AG04450 (cell line): ENCODE results near the gene IL17REL. TPM values are rescaled to one million over a fixed set of nuclear protein-coding genes. Genes with fewer than 3 reads are reported as not detected.

ENCODE experiments used
- CTCF ChIA-PET: fragments of 300-600, 350-600 bp; formaldehyde crosslinking; extraction: SDS; loops from one replicate; lab custom pipeline; 2022; ENCODE audit warnings: antibody characterized with exemption, inconsistent platforms; lab: Charles Lee
- POLR2A ChIA-PET: fragments of 350-600 bp; formaldehyde crosslinking; extraction: SDS; loops from one replicate; lab custom pipeline; 2021; ENCODE audit warnings: antibody characterized with exemption, inconsistent platforms; lab: Yijun Ruan, JAX
- DNase-seq: peaks from one replicate; pipeline ENCODE4 v3.0.0-alpha.2; 2011; ENCODE audit warnings: low read depth, low spot score
- H3K27ac ChIP-seq: one replicate; pipeline ENCODE4 v1.5.1; 2012; ENCODE audit warnings: low read depth, low read length, control low read depth
- H3K27me3 ChIP-seq: one replicate; pipeline ENCODE4 v1.6.0; 2012; ENCODE audit warnings: low read length; ENCODE audit not compliant: control insufficient read depth, insufficient read depth
- H3K4me3 ChIP-seq: 2 replicates; pipeline ENCODE4 v1.5.1; 2011; ENCODE audit warnings: mild to moderate bottlenecking, low read depth, low read length, control low read depth
- H3K9me3 ChIP-seq: 2 replicates; pipeline ENCODE4 v1.5.1; 2012; ENCODE audit warnings: low read length; ENCODE audit not compliant: control insufficient read depth, insufficient read depth
- CTCF ChIP-seq: IDR thresholded peaks from 2 replicates; pipeline ENCODE4 v1.5.1; 2011; ENCODE audit warnings: low read depth, low read length, control low read depth, inconsistent platforms
- polyA plus RNA-seq: library from polyadenylated mRNA; depleted of rRNA; stranded (reverse); fragments of >200 nt; gene quantifications from 2 replicates; pipeline ENCODE4 v1.2.3, GENCODE V29; 2011

Gene IL17REL
- polyA plus RNA-seq, 1 experiment = not detected

- no peak for TF ChIP-seq CTCF
- H3K27me3 ChIP-seq = no peaks in the 10 kb centered on the region
- H3K27ac ChIP-seq = peak overlapping the region; percentile 57
- ChIA-PET POLR2A (interaction anchor here (0.9 kb wide), 1 partner anchor 174 kb away, joined by 4 read pairs; no protein-coding TSS in a partner anchor), CTCF (no interaction called here)
- no peak overlapping the region for H3K4me3 ChIP-seq
- H3K9me3 ChIP-seq = peaks cover 3% of the 10 kb centered on the region; the same call in 1 of the 2 replicates
- DNase-seq = no peak
Observed at GRCh38 chr22:49967706-49968208, 44.8 kb downstream of the IL17REL start.

- H3K27ac ChIP-seq = peak overlapping the region; percentile 57
- CTCF ChIA-PET = no interaction called here
Observed at GRCh38 chr22:49966774-49967705, 45.5 kb downstream of the IL17REL start.

GRCh38 chr22:49966041-49966773 lies 46.4 kb downstream of the IL17REL start:
- no peak overlapping the region for H3K27ac ChIP-seq
- H3K27me3 ChIP-seq = no peaks in the 10 kb centered on the region
- H3K9me3 ChIP-seq = peaks cover 4% of the 10 kb centered on the region; the same call in 1 of the 2 replicates
- ChIA-PET CTCF (interaction anchor here (0.7 kb wide), 1 partner anchor 152 kb away, joined by 3 read pairs; no protein-coding TSS in a partner anchor), POLR2A (no interaction called here)
- DNase-seq = no peak
- no peak overlapping the region for H3K4me3 ChIP-seq
- TF ChIP-seq CTCF = no peak

More at GRCh38 chr22:49966774-49967705, 45.5 kb downstream of the IL17REL start:
- Histone ChIP-seq H3K27me3 (no peaks in the 10 kb centered on the region), H3K4me3 (no peak overlapping the region), H3K9me3 (peaks cover 4% of the 10 kb centered on the region; the same call in 1 of the 2 replicates)
- no peak for TF ChIP-seq CTCF
- DNase-seq = no peak
- POLR2A ChIA-PET = interaction anchor here (0.9 kb wide), 1 partner anchor 175 kb away, joined by 4 read pairs; no protein-coding TSS in a partner anchor

- peaks cover 4% of the 10 kb centered on the region; the same call in 1 of the 2 replicates for H3K9me3 ChIP-seq
- ChIA-PET POLR2A (no interaction called here), CTCF (interaction anchor here (0.7 kb wide), 1 partner anchor 153 kb away, joined by 3 read pairs; no protein-coding TSS in a partner anchor)
- H3K27ac ChIP-seq = peak overlapping the region; percentile 31
- TF ChIP-seq CTCF = no peak
- no peaks in the 10 kb centered on the region for H3K27me3 ChIP-seq
- H3K4me3 ChIP-seq = no peak overlapping the region
- no peak for DNase-seq
Observed at GRCh38 chr22:49965091-49966040, 47.2 kb downstream of the IL17REL start.
